AG08395 (cell line): ENCODE measurements around the gene CARS1.

Experiments
- DNase-seq: peaks from one replicate; pipeline ENCODE4 v3.0.0; 2012; ENCODE audit warnings: mixed read lengths, low spot score

The CARS1 gene

GRCh38 chr11:3008746-3009336, 48.4 kb downstream of the CARS1 start:
- no peak for DNase-seq

- DNase-seq, result no peak
Observed at GRCh38 chr11:3007404-3008010, 49.7 kb downstream of the CARS1 start.

- no peak for DNase-seq
Observed at GRCh38 chr11:3006505-3007260, 50.5 kb downstream of the CARS1 start.

- no peak for DNase-seq
Observed at GRCh38 chr11:3004481-3004880, 52.7 kb downstream of the CARS1 start.

- no peak for DNase-seq
Observed at GRCh38 chr11:3003396-3004231, 53.6 kb downstream of the CARS1 start.

- DNase-seq, result no peak
Observed at GRCh38 chr11:3002871-3003270, 54.4 kb downstream of the CARS1 start.

GRCh38 chr11:3002351-3002861, 54.8 kb downstream of the CARS1 start:
- DNase-seq, result no peak

- DNase-seq, result no peak
Observed at GRCh38 chr11:3001496-3001895, 55.7 kb downstream of the CARS1 start.

GRCh38 chr11:3000032-3000961, 56.9 kb downstream of the CARS1 start:
- no peak for DNase-seq

GRCh38 chr11:2999464-2999998, 57.7 kb downstream of the CARS1 start:
- no peak for DNase-seq

GRCh38 chr11:2998073-2998850, 59.0 kb downstream of the CARS1 start:
- DNase-seq, result no peak

- DNase-seq, result no peak
Observed at GRCh38 chr11:2997406-2997805, 59.8 kb downstream of the CARS1 start.

- DNase-seq, result no peak
Observed at GRCh38 chr11:2996976-2997375, 60.2 kb downstream of the CARS1 start.

- DNase-seq, result no peak
Observed at GRCh38 chr11:2995893-2996554, 61.2 kb downstream of the CARS1 start.

- no peak for DNase-seq
Observed at GRCh38 chr11:2995031-2995561, 62.1 kb downstream of the CARS1 start.

- no peak for DNase-seq
Observed at GRCh38 chr11:2994336-2994730, 62.9 kb downstream of the CARS1 start.

GRCh38 chr11:2992997-2993325, 64.3 kb downstream of the CARS1 start:
- DNase-seq, result no peak

- peak; percentile 100 for DNase-seq
Observed at GRCh38 chr11:2992234-2992996, 64.8 kb downstream of the CARS1 start, which contains the start of gene NAP1L4. NAP1L4 (minus strand) TSS chr11:2992329; CDS start chr11:2979220, 13,109 bp downstream.
